Measurements from ENCODE around the gene TARP.

Gene TARP

GRCh38 chr7:38283809-38284208 is 10.4 kb upstream of the TARP start:
- ATAC-seq, result no peak
- no peak for TF ChIP-seq ZNF70 (CRISPR knock-in tag; IDR thresholded peaks at IDR 0.05)
- 0 out of 2 replicates have a peak, but pooled peaks have one; percentile 20 for TF ChIP-seq ZFP30 (CRISPR knock-in tag; IDR thresholded peaks at IDR 0.05)
- no peak for TF ChIP-seq CSRNP3 (CRISPR knock-in tag; IDR thresholded peaks at IDR 0.05)
- no peak for TF ChIP-seq PATZ1 (CRISPR knock-in tag; IDR thresholded peaks at IDR 0.05; ENCODE audit: borderline replicate concordance)

GRCh38 chr7:38283107-38283506 is 9.7 kb upstream of the TARP start:
- TF ChIP-seq CSDC2 (CRISPR knock-in tag; IDR thresholded peaks at IDR 0.05), result no peak
- TF ChIP-seq ZFP3 (CRISPR knock-in tag; IDR thresholded peaks at IDR 0.05), result no peak
- no peak for TF ChIP-seq GLIS3 (CRISPR knock-in tag; IDR thresholded peaks at IDR 0.05)
- TF ChIP-seq ZC3H10 (CRISPR knock-in tag; IDR thresholded peaks at IDR 0.05), result no peak
- TF ChIP-seq PPARA (CRISPR knock-in tag; IDR thresholded peaks at IDR 0.05; ENCODE audit: borderline replicate concordance), result no peak
- no peak for TF ChIP-seq OSR1 (CRISPR knock-in tag; IDR thresholded peaks at IDR 0.05)
- no peak for TF ChIP-seq ISL1 (CRISPR knock-in tag; IDR thresholded peaks at IDR 0.05)
- no peak for TF ChIP-seq TSHZ2 (CRISPR knock-in tag; IDR thresholded peaks at IDR 0.05)
- no peak for TF ChIP-seq POU6F1 (CRISPR knock-in tag; IDR thresholded peaks at IDR 0.05; ENCODE audit: borderline replicate concordance, low read depth)
- TF ChIP-seq TOX (CRISPR knock-in tag; IDR thresholded peaks at IDR 0.05; ENCODE audit: borderline replicate concordance), result no peak
- no peak for TF ChIP-seq ZNF565 (CRISPR knock-in tag; conservative IDR thresholded peaks at IDR 0.05; ENCODE audit: low read depth)
- no peak for TF ChIP-seq ARNTL (CRISPR knock-in tag; IDR thresholded peaks at IDR 0.05; ENCODE audit: borderline replicate concordance, low read depth)
- no peak for TF ChIP-seq ESRRG (CRISPR knock-in tag; IDR thresholded peaks at IDR 0.05)
- no peak for TF ChIP-seq SNAI2 (CRISPR knock-in tag; IDR thresholded peaks at IDR 0.05)
- no peak for TF ChIP-seq ZFP30 (CRISPR knock-in tag; IDR thresholded peaks at IDR 0.05)
- TF ChIP-seq RARB (CRISPR knock-in tag; IDR thresholded peaks at IDR 0.05), result no peak
- TF ChIP-seq BACH2 (CRISPR knock-in tag; IDR thresholded peaks at IDR 0.05; ENCODE audit: borderline replicate concordance), result no peak
- TF ChIP-seq CSRNP3 (CRISPR knock-in tag; IDR thresholded peaks at IDR 0.05), result no peak
- no peak for TF ChIP-seq TCF4 (CRISPR knock-in tag; IDR thresholded peaks at IDR 0.05; ENCODE audit: borderline replicate concordance)
- TF ChIP-seq PATZ1 (CRISPR knock-in tag; IDR thresholded peaks at IDR 0.05; ENCODE audit: borderline replicate concordance), result no peak
- ATAC-seq, result no peak

Measured in SK-N-SH treated with all-trans-retinoic acid at 6 μM for 48 hours (cell line).